Measurements from ENCODE around the gene AP5B1.

AP5B1 gene

GRCh38 chr11:65778431-65778900 lies 2.3 kb downstream of the AP5B1 start:
- no peak for TF ChIP-seq CTCF (IDR thresholded peaks at IDR 0.05; ENCODE audit: control extremely low read depth, extremely low read depth, low read depth, missing control alignments)
- ChIA-PET CTCF (interaction anchor here (1.0 to 11.1 kb wide), 31 partner anchors 8 to 397 kb away, joined by 3 to 145 read pairs (median 8); partner anchors contain the start of genes CCDC85B, FAM89B, FIBP and KAT5), POLR2A (interaction anchor here (0.6 kb wide), 1 partner anchor 81 kb away, joined by 6 read pairs; no protein-coding TSS in a partner anchor)
- no peak for DNase-seq (ENCODE audit: extremely low spot score)

GRCh38 chr11:65777821-65778361 lies 2.9 kb downstream of the AP5B1 start:
- no peak for TF ChIP-seq CTCF (IDR thresholded peaks at IDR 0.05; ENCODE audit: control extremely low read depth, extremely low read depth, low read depth, missing control alignments)
- POLR2A ChIA-PET, result no interaction called here
- no peak for DNase-seq (ENCODE audit: extremely low spot score)
- CTCF ChIA-PET, result interaction anchor here (1.3 to 11.1 kb wide), 12 partner anchors 13 to 112 kb away, joined by 3 to 145 read pairs (median 18); partner anchors contain the start of genes CCDC85B, FIBP and KAT5

- no peak for DNase-seq (ENCODE audit: extremely low spot score)
- ChIA-PET POLR2A (no interaction called here), CTCF (interaction anchor here (1.0 to 11.1 kb wide), 8 partner anchors 17 to 237 kb away, joined by 3 to 145 read pairs (median 6); partner anchors contain the start of gene KAT5)
- no peak for TF ChIP-seq CTCF (IDR thresholded peaks at IDR 0.05; ENCODE audit: control extremely low read depth, extremely low read depth, low read depth, missing control alignments)
These were observed 3.5 kb downstream of the AP5B1 start for GRCh38 chr11:65777241-65777640.

- DNase-seq (ENCODE audit: extremely low spot score), result no peak
- ChIA-PET POLR2A (no interaction called here), CTCF (interaction anchor here (0.8 to 11.1 kb wide), 9 partner anchors 13 to 236 kb away, joined by 3 to 145 read pairs (median 5); partner anchors contain the start of genes KAT5 and RNASEH2C)
- no peak for TF ChIP-seq CTCF (IDR thresholded peaks at IDR 0.05; ENCODE audit: control extremely low read depth, extremely low read depth, low read depth, missing control alignments)
These were observed 4.0 kb downstream of the AP5B1 start for GRCh38 chr11:65776710-65777141.

GRCh38 chr11:65776196-65776595 lies 4.6 kb downstream of the AP5B1 start:
- TF ChIP-seq CTCF (IDR thresholded peaks at IDR 0.05; ENCODE audit: control extremely low read depth, extremely low read depth, low read depth, missing control alignments), result no peak
- ChIA-PET POLR2A (no interaction called here), CTCF (interaction anchor here (0.8 to 11.1 kb wide), 8 partner anchors 14 to 236 kb away, joined by 3 to 145 read pairs (median 5); partner anchors contain the start of genes KAT5 and RNASEH2C)
- no peak for DNase-seq (ENCODE audit: extremely low spot score)

- POLR2A ChIA-PET, result no interaction called here
- DNase-seq (ENCODE audit: extremely low spot score), result no peak
- CTCF ChIA-PET, result interaction anchor here (0.8 to 11.1 kb wide), 7 partner anchors 9 to 63 kb away, joined by 3 to 145 read pairs (median 4); partner anchors contain the start of genes KAT5 and RNASEH2C
- no peak for TF ChIP-seq CTCF (IDR thresholded peaks at IDR 0.05; ENCODE audit: control extremely low read depth, extremely low read depth, low read depth, missing control alignments)
These were observed 6.1 kb downstream of the AP5B1 start for GRCh38 chr11:65774525-65775306.

Data from GM10248 (cell line).